Lung (tissue), 12 donors: ENCODE measurements around the gene NKAIN4. TPM values are rescaled to one million over a fixed set of nuclear protein-coding genes. Genes with fewer than 3 reads are reported as not detected.

ENCODE experiments used
- ATAC-seq: fragments of 200-7000 bp; cut with Tn5 transposase; one replicate; pipeline ENCODE4 v1.9.1; 2020; ENCODE audit warnings: moderate number of reproducible peaks; ENCODE audit not compliant: insufficient read depth, low FRiP score
- DNase-seq, 3 donors: peaks; one replicate each; pipeline ENCODE4 v3.0.0-alpha.2; 2013 to 2017
- H3K27ac ChIP-seq, 2 donors: one replicate each; pipeline ENCODE4 v1.5.1; 2013; ENCODE audit warnings: mild to moderate bottlenecking in 2 of 2, moderate library complexity in 2 of 2, control low read depth in 1 of 2, inconsistent platforms in 1 of 2, low read depth in 1 of 2, low read length in 1 of 2
- H3K27me3 ChIP-seq, 3 donors: one replicate each; pipeline ENCODE4 v1.5.1; 2013; ENCODE audit warnings: low read length in 2 of 3; ENCODE audit not compliant: control insufficient read depth in 3 of 3, insufficient read depth in 3 of 3
- H3K36me3 ChIP-seq, 4 donors: one replicate each; pipeline ENCODE4 v1.5.1; 2013; ENCODE audit warnings: low read length in 4 of 4, mild to moderate bottlenecking in 1 of 4, moderate library complexity in 1 of 4; ENCODE audit not compliant: control insufficient read depth in 4 of 4, insufficient read depth in 4 of 4
- H3K4me1 ChIP-seq, 5 donors: one replicate each; pipeline ENCODE4 v1.5.1; 2013; ENCODE audit warnings: low read length in 5 of 5, mild to moderate bottlenecking in 2 of 5, moderate library complexity in 1 of 5; ENCODE audit not compliant: control insufficient read depth in 5 of 5, insufficient read depth in 5 of 5
- H3K4me3 ChIP-seq: one replicate; pipeline ENCODE4 v1.5.1; 2013; ENCODE audit warnings: mild to moderate bottlenecking, control low read depth, moderate library complexity
- H3K9ac ChIP-seq, 2 donors: one replicate each; pipeline ENCODE4 v1.5.1; 2013; ENCODE audit warnings: low read length in 2 of 2, control low read depth in 1 of 2; ENCODE audit not compliant: insufficient read depth in 1 of 2
- H3K9me3 ChIP-seq, 4 donors: one replicate each; pipeline ENCODE4 v1.5.1; 2013; ENCODE audit warnings: low read length in 3 of 4, mild to moderate bottlenecking in 1 of 4, moderate library complexity in 1 of 4; ENCODE audit not compliant: control insufficient read depth in 4 of 4, insufficient read depth in 3 of 4
- CTCF ChIP-seq: IDR thresholded peaks from 2 replicates; pipeline ENCODE4 v1.5.1; 2012; ENCODE audit warnings: mild to moderate bottlenecking; ENCODE audit errors: control extremely low read depth, extremely low read depth
- WGBS, 2 donors: extraction: QIAGEN DNeasy Blood & Tissue Kit; methylation state at CpG; one replicate each; pipeline ENCODE4 v1.1.7; 2013; 5-methylcytosine and 5-hydroxymethylcytosine counted together
- polyA plus RNA-seq, 2 donors: library from polyadenylated mRNA; stranded (reverse); fragments of 200-250 nt; gene quantifications; one replicate each; pipeline ENCODE4 v1.2.1, GENCODE V29; 2013
- total RNA-seq, 2 donors: library from RNA; depleted of rRNA in 1 of 2; stranded (reverse); fragments of >200 nt in 1 of 2; gene quantifications; one replicate each; pipeline ENCODE4 v1.2.1, GENCODE V29; 2014 to 2021
- donor health status: control.
- donor health status: control.
- donor health status: Bipolar disorder and iron deficiency.
- donor health status: healthy.
- donor health status: DM: yes; HTN: yes; CAD: no.

NKAIN4 gene
- total and polyA plus RNA-seq, 4 donors: 0.10 to 1.7 TPM; not detected in 2

GRCh38 chr20:63220696-63221399 lies 33.4 kb downstream of the NKAIN4 start:
- WGBS, 2 donors: 59 to 72% methylated on average over 9 of the region's 9 CpGs
- DNase-seq (no peak), ATAC-seq (no peak)
- Histone ChIP-seq H3K4me1 (peaks cover 0 to 18% (median 2%) of the 10 kb centered on the region in 5 donors), H3K4me3 (no peak overlapping the region), H3K9ac (no peak overlapping the region), H3K27ac (no peak overlapping the region), H3K27me3 (peaks cover 0 to 5% (median 0%) of the 10 kb centered on the region in 3 donors), H3K36me3 (no peaks in the 10 kb centered on the region), H3K9me3 (peaks cover 0 to 3% (median 0%) of the 10 kb centered on the region in 4 donors)
- no peak for TF ChIP-seq CTCF

GRCh38 chr20:63219866-63220521 lies 34.3 kb downstream of the NKAIN4 start:
- no peaks in the 10 kb centered on the region for H3K36me3 ChIP-seq
- H3K9ac ChIP-seq: no peak overlapping the region
- TF ChIP-seq CTCF: no peak
- H3K9me3 ChIP-seq: peaks cover 0 to 3% (median 0%) of the 10 kb centered on the region in 4 donors
- H3K27me3 ChIP-seq: peaks cover 0 to 5% (median 0%) of the 10 kb centered on the region in 3 donors
- DNase-seq (no peak), ATAC-seq (no peak)
- peaks cover under 1 to 19% (median 3%) of the 10 kb centered on the region in 5 donors for H3K4me1 ChIP-seq
- no peak overlapping the region for H3K4me3 ChIP-seq
- 69 to 86% methylated on average over 25 of the region's 25 CpGs for WGBS, 2 donors
- no peak overlapping the region for H3K27ac ChIP-seq

GRCh38 chr20:63219447-63219821 lies 34.8 kb downstream of the NKAIN4 start:
- peaks cover 0 to 5% (median 1%) of the 10 kb centered on the region in 4 donors for H3K36me3 ChIP-seq
- peaks cover 0 to 3% (median 0%) of the 10 kb centered on the region in 4 donors for H3K9me3 ChIP-seq
- no peak for DNase-seq
- H3K4me3 ChIP-seq: no peak overlapping the region
- H3K27ac ChIP-seq: no peak overlapping the region
- H3K9ac ChIP-seq: no peak overlapping the region
- 80 to 85% methylated on average over 8 of the region's 8 CpGs for WGBS, 2 donors
- no peak for TF ChIP-seq CTCF
- peaks cover 0 to 5% (median 0%) of the 10 kb centered on the region in 3 donors for H3K27me3 ChIP-seq
- no peak for ATAC-seq
- peaks cover 4 to 19% (median 5%) of the 10 kb centered on the region in 5 donors for H3K4me1 ChIP-seq
